Parathyroid adenoma (tissue), 2 donors: Measurements from ENCODE around the gene GAREM1.

Experiments
- H2AFZ ChIP-seq: fragments of 300-600 bp; sonication (generic); one replicate; pipeline ENCODE4 v1.7.0; 2017; ENCODE audit warnings: antibody characterized with exemption, mild to moderate bottlenecking
- H3K27ac ChIP-seq: fragments of 300-600 bp; sonication (generic); one replicate; pipeline ENCODE4 v1.7.0; 2017
- H3K27me3 ChIP-seq: fragments of 300-600 bp; sonication (generic); one replicate; pipeline ENCODE4 v1.7.0; 2017; ENCODE audit warnings: low read length; ENCODE audit not compliant: control insufficient read depth, insufficient read depth
- H3K36me3 ChIP-seq: fragments of 300-600 bp; sonication (generic); one replicate; pipeline ENCODE4 v1.7.0; 2017; ENCODE audit warnings: low read length; ENCODE audit not compliant: control insufficient read depth, insufficient read depth
- H3K4me1 ChIP-seq: fragments of 300-600 bp; sonication (generic); one replicate; pipeline ENCODE4 v1.7.0; 2017; ENCODE audit warnings: control low read depth
- H3K4me2 ChIP-seq: fragments of 300-600 bp; sonication (generic); one replicate; pipeline ENCODE4 v1.7.0; 2017; ENCODE audit warnings: low read length
- H3K4me3 ChIP-seq: fragments of 300-600 bp; sonication (generic); one replicate; pipeline ENCODE4 v1.7.0; 2017; ENCODE audit warnings: low read depth, low read length
- H3K79me2 ChIP-seq: fragments of 300-600 bp; sonication (generic); one replicate; pipeline ENCODE4 v1.7.0; 2017; ENCODE audit warnings: control low read depth
- H3K9ac ChIP-seq: fragments of 300-600 bp; sonication (generic); one replicate; pipeline ENCODE4 v1.7.0; 2017; ENCODE audit warnings: mild to moderate bottlenecking
- H3K9me3 ChIP-seq: fragments of 300-600 bp; sonication (generic); one replicate; pipeline ENCODE4 v1.7.0; 2017; ENCODE audit warnings: low read length; ENCODE audit not compliant: control insufficient read depth
- TF ChIP-seq, protein P1 (sequence below): fragments of 300-600 bp; sonication (generic); IDR thresholded peaks from one replicate; pipeline ENCODE4 v1.7.0; 2017; ENCODE audit warnings: antibody characterized with exemption, mild to moderate bottlenecking
- donor health status: primary hyperparathyroidism.

The GAREM1 gene

DNA sequence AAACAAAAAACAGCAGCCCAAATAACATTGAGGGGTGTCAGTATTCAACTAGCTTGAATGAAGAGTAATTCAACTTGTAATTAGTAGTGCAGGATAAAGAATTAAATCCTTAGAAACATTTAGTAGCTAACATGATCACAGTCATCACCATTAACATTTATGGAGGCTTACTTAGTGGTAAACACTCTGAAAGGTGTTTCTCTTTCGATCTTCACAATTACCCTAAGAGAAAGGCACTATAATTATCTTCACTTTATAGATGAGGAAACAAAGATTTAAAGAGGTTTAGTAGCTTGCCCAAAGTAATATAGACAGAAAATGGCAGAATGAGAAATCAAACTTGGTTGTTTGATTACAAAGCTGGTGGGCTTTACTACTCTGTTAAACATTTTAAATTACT lies 81.5 kb downstream of the GAREM1 start:
- Histone ChIP-seq H3K4me2 (no peak overlapping the region), H3K9ac (no peak overlapping the region), H3K36me3 (no peaks in the 10 kb centered on the region), H3K79me2 (no peaks in the 10 kb centered on the region), H3K4me3 (no peak overlapping the region), H3K9me3 (no peaks in the 10 kb centered on the region), H2AFZ (no peak overlapping the region), H3K4me1 (peaks cover 4% of the 10 kb centered on the region), H3K27ac (no peak overlapping the region), H3K27me3 (no peaks in the 10 kb centered on the region)
- TF ChIP-seq, protein P1, sequence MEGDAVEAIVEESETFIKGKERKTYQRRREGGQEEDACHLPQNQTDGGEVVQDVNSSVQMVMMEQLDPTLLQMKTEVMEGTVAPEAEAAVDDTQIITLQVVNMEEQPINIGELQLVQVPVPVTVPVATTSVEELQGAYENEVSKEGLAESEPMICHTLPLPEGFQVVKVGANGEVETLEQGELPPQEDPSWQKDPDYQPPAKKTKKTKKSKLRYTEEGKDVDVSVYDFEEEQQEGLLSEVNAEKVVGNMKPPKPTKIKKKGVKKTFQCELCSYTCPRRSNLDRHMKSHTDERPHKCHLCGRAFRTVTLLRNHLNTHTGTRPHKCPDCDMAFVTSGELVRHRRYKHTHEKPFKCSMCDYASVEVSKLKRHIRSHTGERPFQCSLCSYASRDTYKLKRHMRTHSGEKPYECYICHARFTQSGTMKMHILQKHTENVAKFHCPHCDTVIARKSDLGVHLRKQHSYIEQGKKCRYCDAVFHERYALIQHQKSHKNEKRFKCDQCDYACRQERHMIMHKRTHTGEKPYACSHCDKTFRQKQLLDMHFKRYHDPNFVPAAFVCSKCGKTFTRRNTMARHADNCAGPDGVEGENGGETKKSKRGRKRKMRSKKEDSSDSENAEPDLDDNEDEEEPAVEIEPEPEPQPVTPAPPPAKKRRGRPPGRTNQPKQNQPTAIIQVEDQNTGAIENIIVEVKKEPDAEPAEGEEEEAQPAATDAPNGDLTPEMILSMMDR: no peak

DNA sequence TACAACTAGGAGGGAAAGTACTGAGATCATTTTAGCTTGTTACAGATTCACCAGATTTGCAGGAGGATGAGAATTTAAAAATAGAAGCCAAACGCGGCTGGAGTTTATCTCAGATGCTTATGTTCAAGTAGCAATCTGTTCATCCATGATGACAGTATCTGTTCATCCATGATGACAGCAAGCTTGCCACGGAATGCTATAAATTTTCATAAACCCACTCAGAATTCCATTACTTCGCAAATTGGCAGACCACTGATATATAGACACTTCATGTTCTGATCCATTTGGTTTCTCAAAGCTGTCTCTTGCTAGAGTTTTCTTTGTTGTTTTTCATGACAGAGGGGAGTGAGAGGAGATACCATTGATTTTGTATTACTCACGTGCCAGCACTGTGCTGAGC lies 84.2 kb downstream of the GAREM1 start:
- H3K9me3 ChIP-seq: no peaks in the 10 kb centered on the region
- no peak overlapping the region for H3K9ac ChIP-seq
- no peaks in the 10 kb centered on the region for H3K36me3 ChIP-seq
- H3K4me3 ChIP-seq: no peak overlapping the region
- peaks cover 4% of the 10 kb centered on the region for H3K4me1 ChIP-seq
- no peaks in the 10 kb centered on the region for H3K79me2 ChIP-seq
- TF ChIP-seq, protein P1: no peak
- peak overlapping the region; percentile 40 for H2AFZ ChIP-seq
- no peak overlapping the region for H3K27ac ChIP-seq
- no peaks in the 10 kb centered on the region for H3K27me3 ChIP-seq
- H3K4me2 ChIP-seq: no peak overlapping the region

- Histone ChIP-seq H3K4me3 (no peak overlapping the region), H3K27ac (no peak overlapping the region), H3K79me2 (no peaks in the 10 kb centered on the region), H3K36me3 (no peaks in the 10 kb centered on the region), H3K27me3 (no peaks in the 10 kb centered on the region), H3K9me3 (no peaks in the 10 kb centered on the region), H3K9ac (no peak overlapping the region), H2AFZ (no peak overlapping the region), H3K4me2 (no peak overlapping the region), H3K4me1 (peaks cover 4% of the 10 kb centered on the region)
- TF ChIP-seq, protein P1: no peak
These were observed 87.4 kb downstream of the GAREM1 start for GRCh38 chr18:32383050-32383819.

DNA sequence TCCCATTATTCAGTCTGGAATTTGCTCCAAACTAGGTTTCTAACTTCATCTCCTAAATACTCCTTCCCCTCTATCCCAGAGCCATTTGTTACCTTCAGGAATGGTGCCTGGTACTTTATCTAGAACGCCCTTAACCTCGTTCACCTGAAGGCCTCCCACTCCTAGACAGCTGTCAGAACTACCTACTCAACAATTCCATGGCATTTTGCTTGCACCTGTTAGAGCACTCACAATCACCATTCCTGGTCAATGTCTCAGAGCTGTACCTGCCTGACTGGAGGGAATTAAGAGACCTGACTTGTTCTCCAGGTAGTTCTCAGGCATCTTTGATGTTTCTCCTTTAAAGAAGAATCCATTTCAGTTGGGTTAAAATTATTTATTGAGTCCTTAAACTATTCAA lies 88.9 kb downstream of the GAREM1 start:
- TF ChIP-seq, protein P1: no peak
- Histone ChIP-seq H3K36me3 (no peaks in the 10 kb centered on the region), H3K79me2 (peaks cover 2% of the 10 kb centered on the region), H2AFZ (no peak overlapping the region), H3K9ac (no peak overlapping the region), H3K9me3 (no peaks in the 10 kb centered on the region), H3K27ac (no peak overlapping the region), H3K27me3 (no peaks in the 10 kb centered on the region), H3K4me3 (no peak overlapping the region), H3K4me1 (peaks cover 4% of the 10 kb centered on the region), H3K4me2 (no peak overlapping the region)

- Histone ChIP-seq H3K36me3 (no peaks in the 10 kb centered on the region), H3K27ac (no peak overlapping the region), H2AFZ (no peak overlapping the region), H3K79me2 (peaks cover 2% of the 10 kb centered on the region), H3K4me2 (no peak overlapping the region), H3K9me3 (no peaks in the 10 kb centered on the region), H3K9ac (no peak overlapping the region), H3K4me3 (no peak overlapping the region), H3K4me1 (no peaks in the 10 kb centered on the region), H3K27me3 (no peaks in the 10 kb centered on the region)
- TF ChIP-seq, protein P1: no peak
These were observed 90.1 kb downstream of the GAREM1 start for GRCh38 chr18:32380559-32380958.
